ENCODE measurements around the gene MED27.

Gene MED27, protein sequence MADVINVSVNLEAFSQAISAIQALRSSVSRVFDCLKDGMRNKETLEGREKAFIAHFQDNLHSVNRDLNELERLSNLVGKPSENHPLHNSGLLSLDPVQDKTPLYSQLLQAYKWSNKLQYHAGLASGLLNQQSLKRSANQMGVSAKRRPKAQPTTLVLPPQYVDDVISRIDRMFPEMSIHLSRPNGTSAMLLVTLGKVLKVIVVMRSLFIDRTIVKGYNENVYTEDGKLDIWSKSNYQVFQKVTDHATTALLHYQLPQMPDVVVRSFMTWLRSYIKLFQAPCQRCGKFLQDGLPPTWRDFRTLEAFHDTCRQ

GRCh38 chr9:132079391-132080091 lies at the start of gene MED27:
TSS of gene MED27 (minus strand) at chr9:132079867. CDS start at chr9:132079844, 23 bp downstream.
- H3K4me3 ChIP-seq (ENCODE audit: control insufficient read depth, low read depth, low read length): peak within 1 kb of the TSS; percentile 63
- TF ChIP-seq CTCF (IDR thresholded peaks at IDR 0.05; ENCODE audit: control insufficient read depth, insufficient read depth, low read depth, low read length, missing control alignments): no peak
- peak; percentile 47 for DNase-seq (ENCODE audit: low read depth)

- no peak overlapping the region for H3K4me3 ChIP-seq (ENCODE audit: control insufficient read depth, low read depth, low read length)
- TF ChIP-seq CTCF (IDR thresholded peaks at IDR 0.05; ENCODE audit: control insufficient read depth, insufficient read depth, low read depth, low read length, missing control alignments): no peak
- DNase-seq (ENCODE audit: low read depth): no peak
These were observed 48.3 kb upstream of the MED27 start for GRCh38 chr9:132127888-132128534.

- H3K4me3 ChIP-seq (ENCODE audit: control insufficient read depth, low read depth, low read length): no peak overlapping the region
- DNase-seq (ENCODE audit: low read depth): no peak
- no peak for TF ChIP-seq CTCF (IDR thresholded peaks at IDR 0.05; ENCODE audit: control insufficient read depth, insufficient read depth, low read depth, low read length, missing control alignments)
These were observed 47.1 kb upstream of the MED27 start for GRCh38 chr9:132126680-132127236.

GRCh38 chr9:132125944-132126679 lies 46.4 kb upstream of the MED27 start:
- no peak for TF ChIP-seq CTCF (IDR thresholded peaks at IDR 0.05; ENCODE audit: control insufficient read depth, insufficient read depth, low read depth, low read length, missing control alignments)
- H3K4me3 ChIP-seq (ENCODE audit: control insufficient read depth, low read depth, low read length): no peak overlapping the region
- DNase-seq (ENCODE audit: low read depth): no peak

DNA sequence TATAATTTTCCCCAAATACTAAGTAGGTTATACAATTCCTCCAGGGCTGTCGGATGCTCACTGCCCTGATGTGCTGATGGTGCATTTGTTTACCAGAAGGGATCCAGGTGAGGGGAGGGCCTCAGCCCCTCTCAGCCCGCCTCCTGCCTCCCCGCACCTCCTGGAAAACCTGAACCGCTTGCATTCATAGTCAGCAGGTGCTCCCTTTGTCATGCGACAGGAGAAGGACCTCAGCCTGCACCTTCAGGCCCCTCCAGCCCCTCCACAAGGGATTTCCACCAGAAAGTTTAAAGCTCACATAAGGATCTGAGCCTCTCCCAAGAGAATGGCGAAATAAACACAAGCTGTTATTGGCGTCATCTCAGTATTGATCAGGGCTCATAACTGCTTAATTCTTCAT lies 45.7 kb upstream of the MED27 start:
- no peak for TF ChIP-seq CTCF (IDR thresholded peaks at IDR 0.05; ENCODE audit: control insufficient read depth, insufficient read depth, low read depth, low read length, missing control alignments)
- H3K4me3 ChIP-seq (ENCODE audit: control insufficient read depth, low read depth, low read length): no peak overlapping the region
- no peak for DNase-seq (ENCODE audit: low read depth)

GRCh38 chr9:132124800-132125199 lies 45.1 kb upstream of the MED27 start:
- no peak overlapping the region for H3K4me3 ChIP-seq (ENCODE audit: control insufficient read depth, low read depth, low read length)
- DNase-seq (ENCODE audit: low read depth): no peak
- TF ChIP-seq CTCF (IDR thresholded peaks at IDR 0.05; ENCODE audit: control insufficient read depth, insufficient read depth, low read depth, low read length, missing control alignments): no peak
